HG03060 (cell line): ENCODE results near the gene BCAR1.
A peak's percentile ranks its signal among the peaks of the same experiment; 100 is the strongest.
"Not testable (repeated sequence)": the region's sequence is repeated elsewhere in the genome, so short reads cannot be mapped to it uniquely, and the experiment has no call there.

ENCODE experiments used
- ATAC-seq: cut with Tn5 transposase; IDR thresholded peaks from one replicate; pipeline ENCODE4 v1.9.1; 2021; ENCODE audit warnings: low read depth, moderate number of reproducible peaks; ENCODE audit not compliant: unreplicated experiment

BCAR1 gene

GRCh38 chr16:75225678-75226515, 25.5 kb downstream of the BCAR1 start:
- no peak for ATAC-seq

GRCh38 chr16:75225092-75225491, 26.3 kb downstream of the BCAR1 start:
- no peak for ATAC-seq

GRCh38 chr16:75224306-75225082, 26.9 kb downstream of the BCAR1 start:
- ATAC-seq = no peak

GRCh38 chr16:75223129-75223528, 28.3 kb downstream of the BCAR1 start:
- not testable (repeated sequence) for ATAC-seq

- no peak for ATAC-seq
Measured at GRCh38 chr16:75222271-75222783, 29.1 kb downstream of the BCAR1 start.

GRCh38 chr16:75219838-75220237, 31.6 kb downstream of the BCAR1 start:
- no peak for ATAC-seq

GRCh38 chr16:75219088-75219487, 32.3 kb downstream of the BCAR1 start:
- no peak for ATAC-seq

GRCh38 chr16:75218256-75219076, 33.0 kb downstream of the BCAR1 start, which contains the start of gene CTRB1:
Gene CTRB1 (plus strand): TSS chr16:75218988. CDS start chr16:75219008, 20 bp downstream.
- ATAC-seq = peak; percentile 69

- ATAC-seq = no peak
Measured at GRCh38 chr16:75217389-75217851, 34.0 kb downstream of the BCAR1 start.

GRCh38 chr16:75216576-75216975, 34.8 kb downstream of the BCAR1 start:
- no peak for ATAC-seq

GRCh38 chr16:75216127-75216526, 35.3 kb downstream of the BCAR1 start:
- ATAC-seq = no peak

GRCh38 chr16:75211286-75211685, 40.1 kb downstream of the BCAR1 start:
- not testable (repeated sequence) for ATAC-seq

- ATAC-seq = no peak
Measured at GRCh38 chr16:75209944-75210343, 41.5 kb downstream of the BCAR1 start.

GRCh38 chr16:75209514-75209913, 41.9 kb downstream of the BCAR1 start:
- not testable (repeated sequence) for ATAC-seq

- no peak for ATAC-seq
Measured at GRCh38 chr16:75208861-75209505, 42.4 kb downstream of the BCAR1 start.

- ATAC-seq = no peak
Measured at GRCh38 chr16:75208242-75208825, 43.1 kb downstream of the BCAR1 start.

GRCh38 chr16:75207831-75208230, 43.6 kb downstream of the BCAR1 start:
- ATAC-seq = no peak

- no peak for ATAC-seq
Measured at GRCh38 chr16:75206749-75207451, 44.5 kb downstream of the BCAR1 start, which contains the start of gene CTRB2. Gene CTRB2 (minus strand): TSS chr16:75207161. CDS start chr16:75207141, 20 bp downstream.
